ENCODE measurements around the gene MYOT. TPM values are rescaled to one million over a fixed set of nuclear protein-coding genes. Genes with fewer than 3 reads are reported as not detected.

Gene MYOT
- total and polyA plus RNA-seq, 2 of the 4 experiments (the other 2 are of a cell fraction), result not detected

GRCh38 chr5:137837491-137838394, 29.9 kb upstream of the MYOT start (continued):
- no peak for TF ChIP-seq CHD1 (IDR thresholded peaks at IDR 0.05; ENCODE audit: low read depth, low read length)

- no peaks in the 10 kb centered on the region for H3K4me1 ChIP-seq (ENCODE audit: control insufficient read depth, insufficient read depth, low read length)
- no peaks in the 10 kb centered on the region for H3K79me1 ChIP-seq (ENCODE audit: low read depth in 1 of 2, low read length in 2 of 2)
- H4K20me1 ChIP-seq (ENCODE audit: insufficient read depth, low read length), result no peaks in the 10 kb centered on the region
- no peak overlapping the region for H4K91ac ChIP-seq (ENCODE audit: insufficient read depth, low read depth, low read length)
- no peak overlapping the region for H3K14ac ChIP-seq (replicated peaks; ENCODE audit: low read depth, low read length)
- H2BK20ac ChIP-seq (ENCODE audit: low read depth, low read length), result no peak overlapping the region
- no TSS peak for BruUV-seq (replicated peaks)
- no peaks in the 10 kb centered on the region for H3K9me3 ChIP-seq (ENCODE audit: control insufficient read depth, insufficient read depth, low read length)
- no peak overlapping the region for H3K4me3 ChIP-seq (ENCODE audit: insufficient read depth, low read depth, low read length)
- no peak overlapping the region for H2BK15ac ChIP-seq (ENCODE audit: low read depth, low read length)
- dilution Hi-C loops (cut with HindIII; ENCODE audit: low sequenced_read_pairs, unreplicated experiment) (no loop called here), in situ Hi-C loops (cut with MboI; ENCODE audit: low sequenced_read_pairs) (no loop called here), intact Hi-C loops (cut with micrococcal nuclease) (no loop called here)
- no peak overlapping the region for H2AFZ ChIP-seq (replicated peaks; ENCODE audit: low read length, poor library complexity)
- CTCF ChIA-PET, result no interaction called here
- H4K8ac ChIP-seq (ENCODE audit: low read depth in 2 of 2, low read length in 2 of 2), result no peak overlapping the region
- H4K5ac ChIP-seq (ENCODE audit: low read depth, low read length), result no peak overlapping the region
- no peaks in the 10 kb centered on the region; the same call in 1 of the 2 replicates for H3K27me3 ChIP-seq (ENCODE audit: control insufficient read depth, insufficient read depth, low read length)
- H3K9me1 ChIP-seq (ENCODE audit: insufficient read depth, low read length), result no peaks in the 10 kb centered on the region
- TF ChIP-seq MAZ (IDR thresholded peaks at IDR 0.05; ENCODE audit: borderline replicate concordance, low read depth, low read length), result no peak
- TF ChIP-seq CEBPB (IDR thresholded peaks at IDR 0.05; ENCODE audit: low read depth, low read length), result no peak
- no peak for TF ChIP-seq USF2 (IDR thresholded peaks at IDR 0.05; ENCODE audit: low read depth, low read length)
- no peak for TF ChIP-seq BHLHE40 (IDR thresholded peaks at IDR 0.05; ENCODE audit: low read depth, low read length)
- no peak for TF ChIP-seq RCOR1 (IDR thresholded peaks at IDR 0.05; ENCODE audit: insufficient replicate concordance, low read length)
- TF ChIP-seq SMC3 (IDR thresholded peaks at IDR 0.05; ENCODE audit: low read depth, low read length), result no peak
- H3K18ac ChIP-seq (ENCODE audit: low read depth, low read length), result no peak overlapping the region
- DNase-seq, result no peak
- no peak overlapping the region for H2AK5ac ChIP-seq (ENCODE audit: low read depth, low read length)
- H2BK120ac ChIP-seq (ENCODE audit: low read depth, low read length), result no peak overlapping the region
- no peak overlapping the region for H2BK5ac ChIP-seq (ENCODE audit: low read depth, low read length, poor library complexity, severe bottlenecking)
- POLR2A ChIA-PET (ENCODE audit: unreplicated experiment), result no interaction called here
- H3K36me3 ChIP-seq (ENCODE audit: control insufficient read depth, insufficient read depth, low read length), result no peaks in the 10 kb centered on the region
- H3K4ac ChIP-seq (ENCODE audit: low read depth, low read length), result no peak overlapping the region
- no peak overlapping the region for H3K23ac ChIP-seq (ENCODE audit: low read depth, low read length)
- H3K9ac ChIP-seq (ENCODE audit: low read depth, low read length), result no peak overlapping the region
- H2AK9ac ChIP-seq (replicated peaks; ENCODE audit: low read depth, low read length, poor library complexity), result no peak overlapping the region
- ATAC-seq (ENCODE audit: low read depth), result no peak
- H3K56ac ChIP-seq (ENCODE audit: extremely low read depth, insufficient read depth, low read length), result no peak overlapping the region
- H3K4me2 ChIP-seq (ENCODE audit: low read depth, low read length), result no peak overlapping the region
- no peak overlapping the region for H3K27ac ChIP-seq (ENCODE audit: insufficient read depth, low read length)
Observed at GRCh38 chr5:137838976-137839375, 28.7 kb upstream of the MYOT start.
